HepG2 (cell line): Measurements from ENCODE around the gene KRTCAP3. TPM values are rescaled to one million over a fixed set of nuclear protein-coding genes. Genes with fewer than 3 reads are reported as not detected.

ENCODE experiments used
- ATAC-seq: fragments of 200-7000 bp; cut with Tn5 transposase; 3 replicates; pipeline ENCODE4 v1.9.1; 2020; ENCODE audit warnings: mild to moderate bottlenecking, moderate library complexity
- BruUV-seq: library from RNA; stranded (reverse); fragments of 400-500 nt; replicated peaks from 2 replicates; lab custom pipeline; 2021; lab: Mats Ljungman, UMichigan
- CTCF ChIA-PET: fragments of 300-600 bp; formaldehyde crosslinking; extraction: SDS; loops from one replicate; lab custom pipeline; 2021; ENCODE audit warnings: low total read pairs, inconsistent platforms, low intra/inter-chr PET ratio; lab: Yijun Ruan, JAX
- POLR2A ChIA-PET: fragments of 350-600 bp; sonication (Branson Sonifier 250); formaldehyde crosslinking; loops from one replicate; lab custom pipeline; 2020; ENCODE audit warnings: antibody characterized with exemption, inconsistent platforms; lab: Yijun Ruan, JAX
- DNase-seq: peaks from one replicate; pipeline ENCODE4 v3.0.0-alpha.2; 2015; ENCODE audit warnings: low spot score
- FAIRE-seq: peaks from 3 replicates; lab custom pipeline; 2011; peaks lifted over from hg19 to GRCh38; lab: Jason Lieb, UNC
- H2AFZ ChIP-seq: one replicate; pipeline ENCODE4 v1.6.1; 2011; ENCODE audit warnings: low read length, inconsistent platforms
- H3K27ac ChIP-seq: fragments of 300-600 bp; 3 replicates; pipeline ENCODE4 v1.8.0; 2011; ENCODE audit warnings: mixed run types, mild to moderate bottlenecking, mixed read lengths, low read length, inconsistent platforms; ENCODE audit not compliant: insufficient read depth; ENCODE audit errors: extremely low read length
- H3K27me3 ChIP-seq, 2 experiments: fragments of 200-600 bp in 1 of 2; 2 replicates in 1 of 2; 3 replicates in 1 of 2; pipeline versions ENCODE4 v1.6.0 to v1.8.0; 2011; ENCODE audit warnings: low read length in 2 of 2, mild to moderate bottlenecking in 2 of 2, moderate library complexity in 2 of 2, inconsistent platforms in 1 of 2; ENCODE audit not compliant: insufficient read depth in 2 of 2, control insufficient read depth in 1 of 2
- H3K36me3 ChIP-seq, 2 experiments: fragments of 200-600 bp in 1 of 2; replicated peaks in 1 of 2; 2 replicates in 1 of 2; 3 replicates in 1 of 2; pipeline versions ENCODE4 v1.5.1 to v1.8.0; 2011; ENCODE audit warnings: low read length in 2 of 2, inconsistent platforms in 1 of 2; ENCODE audit not compliant: insufficient read depth in 2 of 2, control insufficient read depth in 1 of 2
- H3K4me1 ChIP-seq: 2 replicates; pipeline ENCODE4 v1.5.1; 2012; ENCODE audit warnings: low read length, inconsistent platforms; ENCODE audit not compliant: insufficient read depth
- H3K4me2 ChIP-seq: 2 replicates; pipeline ENCODE4 v1.6.0; 2011; ENCODE audit warnings: low read depth, low read length, inconsistent platforms
- H3K4me3 ChIP-seq, 3 experiments: fragments of 200-600 bp in 1 of 3; sonication (generic), shearing (Covaris generic) in 1 of 3; replicated peaks in 1 of 3; 2 replicates each; pipeline ENCODE4 v1.5.1; 2011 to 2016; ENCODE audit warnings: low read length in 3 of 3, inconsistent platforms in 2 of 3, low read depth in 2 of 3, mild to moderate bottlenecking in 2 of 3, control low read depth in 1 of 3, mixed read lengths in 1 of 3; ENCODE audit not compliant: insufficient read depth in 1 of 3
- H3K79me2 ChIP-seq: one replicate; pipeline ENCODE4 v1.6.1; 2011; ENCODE audit warnings: low read length, inconsistent platforms; ENCODE audit not compliant: insufficient read depth
- H3K9ac ChIP-seq: 2 replicates; pipeline ENCODE4 v1.6.0; 2011; ENCODE audit warnings: mild to moderate bottlenecking, low read depth, low read length, inconsistent platforms; ENCODE audit not compliant: insufficient read depth
- H3K9me3 ChIP-seq: 2 replicates; pipeline ENCODE4 v1.5.1; 2012; ENCODE audit warnings: mild to moderate bottlenecking, low read length
- H4K20me1 ChIP-seq: 2 replicates; pipeline ENCODE4 v1.6.0; 2011; ENCODE audit warnings: inconsistent platforms, mild to moderate bottlenecking, low read length, moderate library complexity; ENCODE audit not compliant: insufficient read depth
- CREB1 ChIP-seq, 2 experiments: fragments of 450-650 bp in 1 of 2; IDR thresholded peaks; 2 replicates each; pipeline ENCODE4 v1.6.1; 2016 to 2017; ENCODE audit warnings: control low read depth in 1 of 2, mild to moderate bottlenecking in 1 of 2, missing compliant biosample characterization in 1 of 2, missing genetic modification characterization in 1 of 2
- LCORL ChIP-seq, 2 experiments: fragments of 450-650 bp in 1 of 2; sonication (generic) in 1 of 2; formaldehyde crosslinking in 1 of 2; IDR thresholded peaks; 2 replicates each; pipeline versions ENCODE4 v1.5.0 to v1.6.1; 2017 to 2020; ENCODE audit warnings: antibody characterized with exemption in 1 of 2, missing genetic modification reagents in 1 of 2
- MAZ ChIP-seq, 2 experiments: sonication (generic) in 1 of 2; formaldehyde crosslinking in 1 of 2; IDR thresholded peaks; 2 replicates each; pipeline versions ENCODE4 v1.5.0 to v1.6.1; 2012 to 2020; ENCODE audit warnings: low read depth in 2 of 2, mild to moderate bottlenecking in 2 of 2, borderline replicate concordance in 1 of 2, improper control_type of control experiment in 1 of 2, low read length in 1 of 2, missing genetic modification reagents in 1 of 2, moderate library complexity in 1 of 2
- MYNN ChIP-seq: sonication (generic); formaldehyde crosslinking; IDR thresholded peaks from 2 replicates; pipeline ENCODE4 v1.4.0; 2020; ENCODE audit warnings: mild to moderate bottlenecking, low read depth, missing genetic modification reagents
- STAG1 ChIP-seq: sonication (generic); formaldehyde crosslinking; IDR thresholded peaks from 2 replicates; pipeline ENCODE4 v1.4.0; 2020; ENCODE audit warnings: missing genetic modification reagents
- ZFX ChIP-seq: sonication (generic); formaldehyde crosslinking; IDR thresholded peaks from 2 replicates; pipeline ENCODE4 v1.4.0; 2020; ENCODE audit warnings: mild to moderate bottlenecking, low read depth, missing genetic modification reagents, moderate library complexity
- ZNF121 ChIP-seq: sonication (generic); formaldehyde crosslinking; IDR thresholded peaks from 2 replicates; pipeline ENCODE4 v1.5.0; 2020; ENCODE audit warnings: mild to moderate bottlenecking, missing genetic modification reagents
- ZNF33B ChIP-seq: sonication (generic); formaldehyde crosslinking; IDR thresholded peaks from 2 replicates; pipeline ENCODE4 v1.5.1; 2020; ENCODE audit warnings: mild to moderate bottlenecking, missing genetic modification reagents
- ZNF713 ChIP-seq: sonication (generic); formaldehyde crosslinking; IDR thresholded peaks from 2 replicates; pipeline ENCODE4 v1.4.0; 2020; ENCODE audit warnings: mild to moderate bottlenecking, missing genetic modification reagents
- ZNF891 ChIP-seq: sonication (generic); formaldehyde crosslinking; IDR thresholded peaks from 2 replicates; pipeline ENCODE4 v1.5.0; 2020; ENCODE audit warnings: mild to moderate bottlenecking, missing genetic modification reagents
- WGBS: methylation state at CpG from one replicate; pipeline ENCODE4 v1.1.6; 2017; ENCODE audit warnings: low lambda C conversion rate; 5-methylcytosine and 5-hydroxymethylcytosine counted together
- in situ Hi-C: cut with HindIII; loops from 2 replicates; pipeline ENCODE4 v1.10.0; 2017; ENCODE audit warnings: low pct_unique_long_range_greater_than_20kb; ENCODE audit not compliant: extremely low pct_ligation_motif_present
- intact Hi-C: fragments of 100-400 bp; cut with micrococcal nuclease; formaldehyde crosslinking; loops from one replicate; pipeline ENCODE4 v1.10.0; 2022; ENCODE audit not compliant: unreplicated experiment
- polyA plus RNA-seq, 8 experiments: library from polyadenylated mRNA; depleted of rRNA in 3 of 8; stranded (reverse) in 7 of 8; unstranded in 1 of 8; fragments of >200 nt; fragmentation: Illumina TruSeq in 4 of 8; extraction: Trizol in 4 of 8; gene quantifications; 2 replicates each; pipeline versions ENCODE4 v1.2.1 to v1.2.3, GENCODE V29; 2011 to 2016; ENCODE audit warnings: low read depth in 4 of 8, missing spikeins in 1 of 8, mixed read lengths in 1 of 8; ENCODE audit not compliant: insufficient read depth in 1 of 8
- total RNA-seq, 5 experiments: library from RNA; depleted of rRNA; stranded (reverse); fragments of >200 nt; fragmentation: Illumina TruSeq; extraction: Trizol; gene quantifications; 2 replicates each; pipeline ENCODE4 v1.2.3, GENCODE V29; 2016; ENCODE audit warnings: low read depth in 1 of 5
- TF ChIP-seq, protein P1 (sequence below): sonication (generic); formaldehyde crosslinking; IDR thresholded peaks from 2 replicates; pipeline ENCODE4 v1.4.0; 2020; ENCODE audit warnings: missing genetic modification reagents
- TF ChIP-seq, protein P2 (sequence below): sonication (generic); formaldehyde crosslinking; IDR thresholded peaks from 2 replicates; pipeline ENCODE4 v1.5.0; 2020; ENCODE audit warnings: mild to moderate bottlenecking, missing genetic modification reagents, moderate library complexity
- TF ChIP-seq, protein P3 (sequence below): IDR thresholded peaks from 2 replicates; pipeline ENCODE4 v1.6.1; 2016; ENCODE audit warnings: mild to moderate bottlenecking

KRTCAP3 gene
- total and polyA plus RNA-seq, 2 of the 13 experiments (the other 11 are each of a cell fraction or from before 2014, with no cell fraction given): 2.1 to 4.5 TPM

DNA sequence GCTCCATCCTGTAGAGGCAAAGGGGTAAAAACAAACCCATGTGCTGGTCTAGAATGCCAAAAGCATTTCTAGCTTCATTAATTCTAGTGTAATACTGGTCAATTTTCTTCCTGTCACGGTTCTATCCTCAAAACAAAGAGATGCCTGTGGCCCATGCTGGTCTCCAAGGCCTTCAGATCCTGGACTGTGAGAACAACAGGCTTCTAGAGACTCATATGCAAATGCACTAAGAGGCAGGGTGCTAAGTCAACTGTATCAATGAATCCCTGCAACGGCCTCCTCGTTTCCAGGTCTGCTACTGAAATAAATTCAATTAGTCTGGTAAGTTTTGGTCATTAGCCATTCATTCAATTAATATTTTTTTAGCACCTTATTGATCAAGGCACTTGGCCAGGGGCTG lies 43.3 kb downstream of the KRTCAP3 start:
- Histone ChIP-seq H3K79me2 (no peaks in the 10 kb centered on the region), H3K27ac (no peak overlapping the region), H3K4me3 (no peak overlapping the region), H3K9ac (no peak overlapping the region), H2AFZ (no peak overlapping the region), H3K27me3 (no peaks in the 10 kb centered on the region; a peak in 1 of 5 replicates), H3K9me3 (no peaks in the 10 kb centered on the region), H3K4me1 (peaks cover 26% of the 10 kb centered on the region), H3K4me2 (no peak overlapping the region), H4K20me1 (no peaks in the 10 kb centered on the region), H3K36me3 (peaks cover 14 to 21% of the 10 kb centered on the region in 2 experiments; a peak in 4 of 5 replicates)
- DNase-seq: no peak
- in situ Hi-C loops: no loop called here
- no peak for TF ChIP-seq CREB1 (IDR thresholded peaks at IDR 0.05)
- TF ChIP-seq CREB1 (CRISPR knock-in tag; IDR thresholded peaks at IDR 0.05): no peak
- TF ChIP-seq ZFX (CRISPR knock-in tag): no peak
- no peak for TF ChIP-seq MYNN (CRISPR knock-in tag)
- TF ChIP-seq, protein P1, sequence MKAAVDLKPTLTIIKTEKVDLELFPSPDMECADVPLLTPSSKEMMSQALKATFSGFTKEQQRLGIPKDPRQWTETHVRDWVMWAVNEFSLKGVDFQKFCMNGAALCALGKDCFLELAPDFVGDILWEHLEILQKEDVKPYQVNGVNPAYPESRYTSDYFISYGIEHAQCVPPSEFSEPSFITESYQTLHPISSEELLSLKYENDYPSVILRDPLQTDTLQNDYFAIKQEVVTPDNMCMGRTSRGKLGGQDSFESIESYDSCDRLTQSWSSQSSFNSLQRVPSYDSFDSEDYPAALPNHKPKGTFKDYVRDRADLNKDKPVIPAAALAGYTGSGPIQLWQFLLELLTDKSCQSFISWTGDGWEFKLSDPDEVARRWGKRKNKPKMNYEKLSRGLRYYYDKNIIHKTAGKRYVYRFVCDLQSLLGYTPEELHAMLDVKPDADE (CRISPR knock-in tag): no peak
- no peak for TF ChIP-seq ZNF891 (CRISPR knock-in tag)
- ATAC-seq: no peak
- BruUV-seq: no TSS peak
- POLR2A ChIA-PET: no interaction called here
- WGBS: 73% methylated on average over 3 of the region's 3 CpGs
- intact Hi-C loops: no loop called here
- no peak for FAIRE-seq
- CTCF ChIA-PET: no interaction called here

DNA sequence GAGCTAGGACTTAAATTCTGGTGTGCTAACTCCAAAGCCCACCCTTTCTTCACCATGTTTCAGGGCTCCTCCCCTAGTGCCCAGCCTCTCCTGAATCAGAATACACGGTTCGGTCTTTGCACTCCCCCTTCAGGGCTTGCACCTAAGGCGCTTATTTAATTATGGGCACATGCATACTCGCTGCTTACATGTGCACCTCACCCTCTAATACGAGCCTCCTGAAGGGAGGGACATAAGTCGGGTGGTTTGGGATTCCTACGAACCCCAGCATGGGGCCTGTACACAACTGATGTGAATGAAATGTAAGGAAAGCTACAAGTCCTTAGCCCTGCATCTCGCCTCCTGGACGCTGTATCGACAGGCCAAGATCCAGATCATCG lies 46.9 kb downstream of the KRTCAP3 start:
- Histone ChIP-seq H3K9me3 (no peaks in the 10 kb centered on the region), H3K79me2 (no peaks in the 10 kb centered on the region), H3K9ac (peak overlapping the region; percentile 73), H3K4me3 (peak overlapping the region; percentile 69 to 79 (median 78)), H3K4me2 (peak overlapping the region; percentile 100), H3K36me3 (peaks cover 1 to 4% of the 10 kb centered on the region in 2 experiments; a peak in 2 of 5 replicates), H2AFZ (peak overlapping the region; percentile 81), H4K20me1 (no peaks in the 10 kb centered on the region), H3K27me3 (no peaks in the 10 kb centered on the region; a peak in 1 of 5 replicates), H3K27ac (peak overlapping the region; percentile 54), H3K4me1 (peaks cover 39% of the 10 kb centered on the region)
- 3% methylated on average over 11 of the region's 11 CpGs for WGBS
- intact Hi-C loops: loop anchor here (1.0 to 2.0 kb wide), 2 partner anchors 60 to 80 kb away; partner anchors contain the start of gene PPM1G
- no TSS peak for BruUV-seq
- ChIA-PET POLR2A (no interaction called here), CTCF (no interaction called here)
- FAIRE-seq: no peak
- in situ Hi-C loops: no loop called here
- peak; percentile 44 for DNase-seq
- peak; percentile 56 for ATAC-seq
- TF ChIP-seq ZNF121 (CRISPR knock-in tag) (peak; percentile 70), MAZ (IDR thresholded peaks at IDR 0.05; ENCODE audit: borderline replicate concordance, low read depth, low read length) (no peak), MAZ (CRISPR knock-in tag; IDR thresholded peaks at IDR 0.05; ENCODE audit: low read depth) (peak; percentile 3; the same call in 1 of the 2 replicates), LCORL (IDR thresholded peaks at IDR 0.05) (no peak), LCORL (CRISPR knock-in tag; IDR thresholded peaks at IDR 0.05) (peak; percentile 39; the same call in 1 of the 2 replicates), ZNF33B (CRISPR knock-in tag) (0 out of 2 replicates have a peak, but pooled peaks have one; percentile 23), STAG1 (CRISPR knock-in tag) (peak; percentile 41; the same call in 1 of the 2 replicates), ZNF713 (CRISPR knock-in tag) (0 out of 2 replicates have a peak, but pooled peaks have one; percentile 72)
- TF ChIP-seq, protein P2, sequence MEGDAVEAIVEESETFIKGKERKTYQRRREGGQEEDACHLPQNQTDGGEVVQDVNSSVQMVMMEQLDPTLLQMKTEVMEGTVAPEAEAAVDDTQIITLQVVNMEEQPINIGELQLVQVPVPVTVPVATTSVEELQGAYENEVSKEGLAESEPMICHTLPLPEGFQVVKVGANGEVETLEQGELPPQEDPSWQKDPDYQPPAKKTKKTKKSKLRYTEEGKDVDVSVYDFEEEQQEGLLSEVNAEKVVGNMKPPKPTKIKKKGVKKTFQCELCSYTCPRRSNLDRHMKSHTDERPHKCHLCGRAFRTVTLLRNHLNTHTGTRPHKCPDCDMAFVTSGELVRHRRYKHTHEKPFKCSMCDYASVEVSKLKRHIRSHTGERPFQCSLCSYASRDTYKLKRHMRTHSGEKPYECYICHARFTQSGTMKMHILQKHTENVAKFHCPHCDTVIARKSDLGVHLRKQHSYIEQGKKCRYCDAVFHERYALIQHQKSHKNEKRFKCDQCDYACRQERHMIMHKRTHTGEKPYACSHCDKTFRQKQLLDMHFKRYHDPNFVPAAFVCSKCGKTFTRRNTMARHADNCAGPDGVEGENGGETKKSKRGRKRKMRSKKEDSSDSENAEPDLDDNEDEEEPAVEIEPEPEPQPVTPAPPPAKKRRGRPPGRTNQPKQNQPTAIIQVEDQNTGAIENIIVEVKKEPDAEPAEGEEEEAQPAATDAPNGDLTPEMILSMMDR (CRISPR knock-in tag): peak; percentile 50
- TF ChIP-seq, protein P3, sequence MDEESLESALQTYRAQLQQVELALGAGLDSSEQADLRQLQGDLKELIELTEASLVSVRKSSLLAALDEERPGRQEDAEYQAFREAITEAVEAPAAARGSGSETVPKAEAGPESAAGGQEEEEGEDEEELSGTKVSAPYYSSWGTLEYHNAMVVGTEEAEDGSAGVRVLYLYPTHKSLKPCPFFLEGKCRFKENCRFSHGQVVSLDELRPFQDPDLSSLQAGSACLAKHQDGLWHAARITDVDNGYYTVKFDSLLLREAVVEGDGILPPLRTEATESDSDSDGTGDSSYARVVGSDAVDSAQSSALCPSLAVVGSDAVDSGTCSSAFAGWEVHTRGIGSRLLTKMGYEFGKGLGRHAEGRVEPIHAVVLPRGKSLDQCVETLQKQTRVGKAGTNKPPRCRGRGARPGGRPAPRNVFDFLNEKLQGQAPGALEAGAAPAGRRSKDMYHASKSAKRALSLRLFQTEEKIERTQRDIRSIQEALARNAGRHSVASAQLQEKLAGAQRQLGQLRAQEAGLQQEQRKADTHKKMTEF (CRISPR knock-in tag): no peak
